ENCODE measurements around the gene TMEM35B.
"Not testable (repeated sequence)": the region's sequence is repeated elsewhere in the genome, so short reads cannot be mapped to it uniquely, and the experiment has no call there.

Gene TMEM35B

DNA sequence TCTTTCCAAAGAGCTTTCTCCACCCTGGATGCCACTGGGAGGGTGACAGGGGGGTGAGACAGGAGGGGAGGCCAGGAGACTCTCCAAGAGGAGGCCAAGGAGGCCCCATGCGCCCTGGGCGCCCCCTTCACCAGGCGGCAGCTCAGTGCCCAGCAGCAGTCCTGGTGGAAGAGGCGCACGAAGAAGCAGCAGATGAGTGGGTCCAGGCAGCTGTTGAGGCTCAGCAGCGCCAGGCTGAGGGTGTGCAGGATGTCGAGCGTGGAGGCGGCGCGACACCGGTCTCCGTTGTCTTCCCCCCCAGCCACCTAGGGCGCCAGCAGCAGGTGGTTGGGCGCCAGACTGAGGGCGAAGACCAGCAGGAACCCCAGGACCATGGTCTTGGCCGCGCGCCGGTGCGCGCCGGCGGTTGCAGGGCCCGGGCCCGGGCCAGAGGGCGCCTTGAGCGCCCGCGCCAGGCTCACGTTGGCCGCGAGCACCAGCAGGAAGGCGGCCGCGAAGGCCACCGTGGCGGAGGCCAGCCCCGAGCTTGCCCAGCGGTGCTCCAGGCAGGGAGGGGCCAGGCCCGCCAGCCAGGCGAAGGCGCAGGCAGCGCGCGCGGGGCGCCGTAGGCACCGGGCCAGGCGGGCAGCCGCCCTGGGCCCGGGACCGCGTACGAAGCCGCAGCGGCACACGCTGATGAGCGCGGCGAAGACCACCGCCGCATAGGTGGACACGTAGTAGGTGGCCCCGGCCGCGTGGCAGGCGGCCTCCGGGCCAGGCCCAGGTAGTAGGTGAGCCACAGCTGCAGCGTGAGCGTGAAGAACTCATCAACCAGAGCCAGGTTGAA, 8.6 kb downstream of the TMEM35B start:
- in situ Hi-C loops (cut with HindIII; ENCODE audit: low sequenced_read_pairs), result loop anchor here (5.0 kb wide), 1 partner anchor 99 kb away; no protein-coding TSS in a partner anchor

DNA sequence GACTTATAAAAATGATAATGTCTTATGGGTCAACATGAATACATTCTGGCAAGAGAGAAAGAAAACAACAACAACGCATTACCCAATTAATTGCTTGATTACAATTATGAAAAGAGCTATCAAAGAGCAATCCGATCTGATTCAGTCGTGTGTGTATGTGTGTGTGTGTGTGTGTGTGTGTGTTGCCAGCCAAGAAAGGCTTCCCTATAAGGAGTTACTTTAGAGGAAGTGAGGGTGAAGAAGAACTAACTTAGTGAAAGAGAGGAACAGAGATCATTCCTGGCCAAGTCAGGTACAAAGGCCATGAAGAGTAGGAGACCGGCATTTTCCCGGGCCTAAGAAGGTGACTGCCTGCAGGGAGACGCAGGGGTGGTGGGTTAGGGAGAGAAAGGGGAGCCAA, 9.4 kb downstream of the TMEM35B start:
- in situ Hi-C loops (cut with HindIII; ENCODE audit: low sequenced_read_pairs), result loop anchor here (5.0 kb wide), 1 partner anchor 98 kb away; no protein-coding TSS in a partner anchor

DNA sequence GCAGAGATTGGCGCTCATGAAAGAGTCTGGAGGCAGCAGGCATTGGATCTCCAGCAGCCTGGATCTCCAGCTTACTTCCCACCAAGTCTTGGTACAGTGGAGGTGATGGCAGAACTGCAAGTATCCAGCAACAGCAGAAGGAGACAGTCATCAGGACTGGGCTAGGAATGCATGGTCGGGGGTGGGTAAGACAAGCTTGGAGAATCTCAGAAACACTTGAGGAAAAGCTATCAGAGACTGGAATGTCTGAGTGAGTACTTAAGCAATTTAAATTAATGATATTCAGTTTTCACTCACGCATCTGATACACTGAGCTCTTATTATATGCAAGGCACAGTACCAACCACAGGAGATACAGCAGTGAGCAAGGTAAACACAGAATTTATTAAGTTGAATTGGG, 9.8 kb downstream of the TMEM35B start:
- in situ Hi-C loops (cut with HindIII; ENCODE audit: low sequenced_read_pairs), result loop anchor here (5.0 kb wide), 1 partner anchor 98 kb away; no protein-coding TSS in a partner anchor

DNA sequence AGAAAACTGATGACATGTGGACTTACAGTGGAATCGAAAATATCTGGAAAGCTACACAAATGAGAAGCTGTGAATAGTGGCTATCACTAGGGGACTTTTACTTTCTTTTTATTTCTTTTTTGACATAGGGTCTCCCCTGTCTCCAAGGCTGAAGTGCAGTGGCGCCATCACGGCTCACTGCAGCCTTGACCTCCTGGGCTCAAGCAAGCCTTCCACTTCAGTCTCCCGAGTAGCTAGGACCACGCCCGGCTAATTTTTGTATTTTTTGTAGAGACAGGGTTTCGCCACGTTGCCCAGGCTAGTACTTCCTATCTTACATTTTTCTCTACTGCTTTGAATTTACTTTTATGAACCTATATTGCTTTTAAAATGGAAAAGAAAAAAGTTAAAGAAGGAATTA, 10.5 kb downstream of the TMEM35B start:
- in situ Hi-C loops (cut with HindIII; ENCODE audit: low sequenced_read_pairs), result loop anchor here (5.0 kb wide), 2 partner anchors 73 to 97 kb away; no protein-coding TSS in a partner anchor

DNA sequence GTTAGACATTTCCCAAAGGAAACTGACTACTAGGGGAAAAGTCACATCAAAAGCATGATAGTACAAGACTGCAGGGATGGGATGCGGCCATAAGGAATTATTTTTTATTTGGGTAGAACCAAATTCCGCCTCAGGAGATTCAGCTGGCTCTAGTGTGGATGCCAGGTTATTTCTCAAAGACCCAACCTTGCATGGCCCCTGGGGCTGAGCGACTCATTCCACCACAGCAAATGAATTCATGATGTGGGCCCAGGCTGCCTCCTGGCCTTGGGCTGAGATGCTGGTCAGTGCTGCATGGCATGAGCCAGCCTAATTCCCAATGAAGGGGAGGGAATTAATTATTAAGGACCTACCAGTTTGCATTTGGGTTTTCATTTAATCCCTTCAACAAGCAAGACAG, 11.8 kb downstream of the TMEM35B start:
- in situ Hi-C loops (cut with HindIII; ENCODE audit: low sequenced_read_pairs), result loop anchor here (5.0 kb wide), 1 partner anchor 74 kb away; no protein-coding TSS in a partner anchor

DNA sequence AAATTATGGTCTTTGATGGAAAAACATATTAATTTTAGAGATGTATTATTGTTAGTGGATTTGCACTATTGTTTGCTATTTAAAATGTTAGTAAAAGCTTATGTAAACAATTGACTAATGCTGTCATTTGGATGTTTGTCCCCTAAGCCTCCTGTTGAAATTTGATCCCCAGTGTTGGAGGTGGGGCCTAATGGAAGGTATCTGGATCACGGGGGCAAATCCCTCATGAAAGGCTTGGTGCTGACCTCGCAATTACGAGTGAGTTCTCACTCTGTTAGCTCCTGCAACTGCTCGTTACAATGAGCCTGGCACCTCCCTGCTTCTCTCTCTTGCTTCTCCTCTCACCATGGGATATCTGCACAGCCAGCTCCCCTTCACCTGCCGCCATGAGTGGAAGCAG, 14.3 kb downstream of the TMEM35B start:
- in situ Hi-C loops (cut with HindIII; ENCODE audit: low sequenced_read_pairs), result loop anchor here (5.0 kb wide), 1 partner anchor 76 kb away; no protein-coding TSS in a partner anchor

DNA sequence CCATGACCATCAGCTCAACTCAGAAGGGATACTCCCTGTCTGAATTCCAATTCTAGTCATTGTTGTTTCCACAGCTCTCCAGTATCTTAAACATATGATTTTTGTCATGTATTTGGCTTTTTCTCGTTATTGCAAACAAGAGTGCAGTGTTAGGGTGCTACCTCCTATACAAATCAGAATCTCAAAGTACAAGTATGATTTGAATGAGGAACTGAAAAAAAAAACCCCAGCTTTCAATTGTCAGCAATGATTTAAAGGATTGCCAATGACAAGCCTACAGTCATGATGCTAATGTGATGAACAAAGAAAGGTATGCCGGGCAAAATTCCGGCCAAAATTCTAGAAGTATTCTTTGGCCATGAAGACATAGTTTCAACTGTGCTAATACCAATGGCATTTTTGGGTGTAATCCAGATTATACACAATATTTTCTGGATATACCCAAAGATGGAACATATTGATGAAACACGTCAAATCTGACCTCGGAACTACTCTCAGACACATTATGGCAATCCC, 14.9 kb downstream of the TMEM35B start:
- in situ Hi-C loops (cut with HindIII; ENCODE audit: low sequenced_read_pairs), result loop anchor here (5.0 kb wide), 1 partner anchor 77 kb away; no protein-coding TSS in a partner anchor

DNA sequence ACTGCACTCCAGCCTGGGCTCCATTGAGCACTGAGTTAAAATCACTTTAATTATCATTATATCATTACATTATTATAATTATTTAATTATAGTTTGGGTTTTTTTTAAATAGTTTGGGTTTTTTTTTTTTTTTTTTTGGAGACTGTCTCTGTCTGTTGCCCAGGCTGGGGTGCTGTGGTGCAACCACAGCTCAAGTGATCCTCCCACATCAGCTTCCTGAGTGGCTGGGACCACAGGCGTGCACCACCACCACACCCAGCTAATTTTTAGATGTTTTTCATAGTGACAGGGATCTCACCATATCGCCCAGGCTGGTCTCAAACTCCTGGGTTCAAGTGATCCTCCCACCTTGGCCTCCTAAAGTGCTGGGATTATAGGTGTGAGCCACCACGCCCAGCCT, 16.9 kb downstream of the TMEM35B start:
- in situ Hi-C loops (cut with HindIII; ENCODE audit: low sequenced_read_pairs), result not testable (repeated sequence)

DNA sequence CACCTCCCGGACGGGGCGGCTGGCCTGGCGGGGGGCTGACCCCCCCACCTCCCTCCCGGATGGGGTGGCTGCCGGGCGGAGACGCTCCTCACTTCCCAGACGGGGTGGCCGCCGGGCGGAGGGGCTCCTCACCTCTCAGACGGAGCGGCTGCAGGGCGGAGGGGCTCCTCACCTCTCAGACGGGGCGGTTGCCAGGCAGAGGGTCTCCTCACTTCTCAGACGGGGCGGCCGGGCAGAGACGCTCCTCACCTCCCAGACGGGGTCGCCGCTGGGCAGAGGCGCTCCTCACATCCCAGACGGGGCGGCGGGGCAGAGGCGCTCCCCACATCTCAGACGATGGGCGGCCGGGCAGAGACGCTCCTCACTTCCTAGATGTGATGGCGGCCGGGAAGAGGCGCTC, 17.5 kb downstream of the TMEM35B start:
- in situ Hi-C loops (cut with HindIII; ENCODE audit: low sequenced_read_pairs), result not testable (repeated sequence)

DNA sequence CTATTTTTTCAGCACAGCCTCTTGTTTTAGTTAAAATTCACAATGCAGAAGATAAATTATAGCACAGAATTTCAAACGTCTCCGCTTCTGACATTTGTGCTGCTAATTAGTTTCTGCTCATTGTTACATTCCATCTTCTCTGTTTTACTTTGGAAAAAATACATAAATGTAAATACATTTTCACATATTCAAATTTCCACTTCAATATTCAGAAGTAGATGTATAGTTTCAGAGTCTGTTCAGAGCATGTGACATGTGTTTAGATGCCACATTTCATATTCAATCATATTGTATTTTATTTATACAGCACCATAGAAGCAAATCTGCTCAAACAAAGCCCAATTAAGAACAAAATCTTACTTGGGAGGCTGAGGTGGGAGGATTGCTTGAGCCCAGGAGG, 19.6 kb downstream of the TMEM35B start:
- in situ Hi-C loops (cut with HindIII; ENCODE audit: low sequenced_read_pairs), result no loop called here

DNA sequence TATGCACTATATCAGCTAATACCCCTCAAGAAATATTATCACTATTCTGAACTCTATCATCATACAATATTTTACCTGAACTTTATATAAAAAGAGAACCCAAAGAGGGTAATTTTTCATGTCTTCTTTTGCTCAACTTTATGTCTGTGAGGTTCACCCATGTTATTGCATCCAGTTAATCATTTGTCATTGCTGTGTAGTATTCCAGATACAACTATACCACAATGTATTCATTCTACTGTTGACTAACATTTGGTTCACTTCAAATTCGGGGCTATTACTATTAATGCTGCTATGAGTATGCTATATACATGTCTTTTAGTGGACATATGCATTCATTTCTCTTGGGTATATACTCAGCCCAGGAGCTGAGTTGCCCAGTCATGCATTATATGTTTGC, 34.7 kb downstream of the TMEM35B start:
- in situ Hi-C loops (cut with HindIII; ENCODE audit: low sequenced_read_pairs), result no loop called here

DNA sequence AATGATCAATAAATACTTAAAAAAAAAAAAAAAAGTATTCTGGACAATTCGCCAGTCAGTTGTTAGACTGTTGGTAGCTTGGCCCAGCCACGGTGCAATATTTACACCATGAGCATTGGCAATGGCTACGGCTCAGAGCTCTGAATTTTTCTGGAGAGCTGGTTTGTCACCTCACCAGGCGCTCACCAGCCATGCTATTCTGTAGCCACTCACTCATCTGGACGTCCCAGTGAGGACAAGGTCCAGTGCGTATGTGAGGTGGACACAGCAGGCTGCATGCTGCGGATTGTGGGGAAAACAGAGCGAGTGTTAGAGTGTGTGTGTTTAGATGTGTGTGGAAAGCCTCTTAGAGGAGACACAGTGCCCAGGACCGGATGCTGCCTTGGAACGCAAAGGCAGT, 36.4 kb downstream of the TMEM35B start:
- in situ Hi-C loops (cut with HindIII; ENCODE audit: low sequenced_read_pairs), result not testable (repeated sequence)

DNA sequence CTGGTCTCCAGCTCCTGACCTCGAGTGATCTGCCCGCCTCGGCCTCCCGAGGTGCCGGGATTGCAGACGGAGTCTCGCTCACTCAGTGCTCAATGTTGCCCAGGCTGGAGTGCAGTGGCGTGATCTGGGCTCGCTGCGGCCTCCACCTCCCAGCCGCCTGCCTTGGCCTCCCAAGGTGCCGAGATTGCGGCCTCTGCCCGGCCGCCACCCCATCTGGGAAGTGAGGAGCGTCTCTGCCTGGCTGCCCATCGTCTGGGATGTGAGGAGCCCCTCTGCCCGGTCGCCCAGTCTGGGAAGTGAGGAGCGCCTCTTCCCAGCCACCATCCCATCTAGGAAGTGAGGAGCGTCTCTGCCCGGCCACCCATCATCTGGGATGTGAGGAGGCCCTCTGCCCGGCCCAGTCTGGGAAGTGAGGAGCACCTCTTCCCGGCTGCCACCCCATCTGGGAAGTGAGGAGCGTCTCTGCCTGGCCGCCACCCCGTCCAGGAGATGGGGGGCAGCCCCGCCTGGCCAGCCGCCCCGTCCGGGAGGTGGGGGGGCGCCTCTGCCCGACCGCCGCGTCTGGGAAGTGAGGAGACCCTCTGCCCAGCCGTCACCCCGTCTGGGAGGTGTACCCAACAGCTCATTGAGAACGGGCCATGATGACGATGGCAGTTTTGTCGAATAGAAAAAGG, 37.4 kb downstream of the TMEM35B start:
- in situ Hi-C loops (cut with HindIII; ENCODE audit: low sequenced_read_pairs), result not testable (repeated sequence)

DNA sequence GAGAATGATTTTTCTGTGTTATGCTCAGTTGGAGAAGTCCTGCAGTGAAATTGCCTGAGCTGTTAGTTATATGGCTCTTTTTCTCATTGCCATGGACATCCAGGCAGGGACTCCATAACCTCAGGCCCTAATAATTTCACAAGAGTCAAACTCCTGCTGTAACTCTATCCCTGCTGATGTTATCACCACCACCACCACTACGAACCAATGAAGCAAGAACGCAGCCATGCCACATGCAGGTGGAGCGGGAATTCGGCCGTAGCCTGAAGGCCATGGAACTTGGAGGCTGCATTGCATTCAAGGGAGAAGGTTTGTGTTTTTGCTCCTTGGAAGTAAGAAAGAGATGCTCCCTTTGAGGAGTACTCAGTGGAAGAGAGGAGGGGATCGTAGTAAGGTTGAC, 38.9 kb downstream of the TMEM35B start:
- in situ Hi-C loops (cut with HindIII; ENCODE audit: low sequenced_read_pairs), result no loop called here

DNA sequence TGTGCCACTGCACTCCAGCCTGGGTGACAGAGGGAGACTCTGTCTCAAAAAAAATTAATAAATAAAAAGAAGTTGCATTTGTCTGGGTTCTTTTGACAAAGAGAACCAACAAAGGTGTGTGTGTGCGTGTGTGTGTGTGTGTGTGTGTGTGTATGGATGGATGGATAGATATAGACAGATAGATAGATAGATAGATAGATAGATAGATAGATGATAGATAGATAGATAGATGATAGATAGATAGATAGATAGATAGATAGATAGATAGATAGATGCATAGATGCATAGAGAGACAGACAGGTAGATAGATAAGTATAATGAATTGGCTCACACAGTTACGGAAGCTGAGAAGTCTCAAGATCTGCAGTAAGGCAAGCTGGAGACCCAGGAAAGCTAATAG, 43.3 kb downstream of the TMEM35B start:
- in situ Hi-C loops (cut with HindIII; ENCODE audit: low sequenced_read_pairs), result not testable (repeated sequence)
